H1 (cell line): ENCODE results near the gene CCDC183. TPM values are rescaled to one million over a fixed set of nuclear protein-coding genes. Genes with fewer than 3 reads are reported as not detected.

Experiments used
- CTCF ChIA-PET: fragments of 300-600 bp; sonication (Branson Sonifier 250); formaldehyde crosslinking; loops from one replicate; lab custom pipeline; 2021; ENCODE audit not compliant: partially characterized antibody; lab: Charles Lee
- POLR2A ChIA-PET: fragments of 300-600 bp; sonication (Branson Sonifier 250); formaldehyde crosslinking; loops from one replicate; lab custom pipeline; 2021; ENCODE audit warnings: inconsistent platforms; ENCODE audit not compliant: partially characterized antibody; lab: Charles Lee
- DNase-seq, 2 experiments: peaks; one replicate each; pipeline versions ENCODE4 v3.0.0 to v3.0.0-alpha.2; 2010 to 2022; ENCODE audit warnings: low spot score in 2 of 2, low read depth in 1 of 2, mixed read lengths in 1 of 2
- FAIRE-seq: peaks from 2 replicates; lab custom pipeline; 2011; peaks lifted over from hg19 to GRCh38; lab: Jason Lieb, UNC
- H2AFZ ChIP-seq: 2 replicates; pipeline ENCODE4 v1.8.1; 2012; ENCODE audit warnings: low read length, inconsistent platforms
- H2AK5ac ChIP-seq: 2 replicates; pipeline ENCODE4 v1.6.1; 2013; ENCODE audit warnings: low read depth, low read length
- H2BK120ac ChIP-seq: replicated peaks from 2 replicates; pipeline ENCODE3; 2013; ENCODE audit warnings: low read depth, low read length, inconsistent platforms
- H2BK12ac ChIP-seq: 2 replicates; pipeline ENCODE4 v1.6.1; 2013; ENCODE audit warnings: low read depth, low read length
- H2BK15ac ChIP-seq: 2 replicates; pipeline ENCODE4 v1.6.1; 2013; ENCODE audit warnings: low read length
- H2BK20ac ChIP-seq: 2 replicates; pipeline ENCODE4 v1.6.1; 2013; ENCODE audit warnings: low read length
- H2BK5ac ChIP-seq: 2 replicates; pipeline ENCODE4 v1.6.1; 2013; ENCODE audit warnings: low read depth, low read length
- H3K14ac ChIP-seq: 2 replicates; pipeline ENCODE4 v1.6.1; 2013; ENCODE audit warnings: inconsistent platforms; ENCODE audit not compliant: insufficient read length
- H3K18ac ChIP-seq: 2 replicates; pipeline ENCODE4 v1.6.1; 2013; ENCODE audit warnings: low read length; ENCODE audit errors: extremely low read depth
- H3K23ac ChIP-seq: 2 replicates; pipeline ENCODE4 v1.6.1; 2013; ENCODE audit warnings: inconsistent platforms; ENCODE audit not compliant: insufficient read length
- H3K23me2 ChIP-seq: 2 replicates; pipeline ENCODE4 v1.6.1; 2013; ENCODE audit warnings: low read depth, low read length
- H3K27ac ChIP-seq: 2 replicates; pipeline ENCODE4 v1.6.1; 2011; ENCODE audit warnings: low read depth, low read length, inconsistent platforms
- H3K27me3 ChIP-seq, 4 experiments: replicated peaks in 1 of 4; 1 replicate in 1 of 4; 2 replicates in 3 of 4; pipeline versions ENCODE4 v1.6.1 to v1.8.1; 2011 to 2013; ENCODE audit warnings: low read length in 3 of 4, mild to moderate bottlenecking in 3 of 4, inconsistent platforms in 2 of 4, mixed read lengths in 2 of 4, moderate library complexity in 1 of 4; ENCODE audit not compliant: control insufficient read depth in 3 of 4, insufficient read depth in 3 of 4; ENCODE audit errors: extremely low read depth in 1 of 4
- H3K36me3 ChIP-seq, 4 experiments: 2 replicates each; pipeline versions ENCODE4 v1.6.1 to v1.8.1; 2011 to 2013; ENCODE audit warnings: mild to moderate bottlenecking in 4 of 4, low read length in 3 of 4, moderate library complexity in 2 of 4, control low read depth in 1 of 4, inconsistent platforms in 1 of 4; ENCODE audit not compliant: insufficient read depth in 4 of 4, control insufficient read depth in 2 of 4
- H3K4ac ChIP-seq: replicated peaks from 2 replicates; pipeline ENCODE3; 2013; ENCODE audit warnings: low read length, low read depth, mixed read lengths, inconsistent platforms; ENCODE audit not compliant: insufficient read length
- H3K4me1 ChIP-seq, 4 experiments: replicated peaks in 1 of 4; 1 replicate in 1 of 4; 2 replicates in 3 of 4; pipeline versions ENCODE4 v1.6.1 to v1.8.1; 2011 to 2013; ENCODE audit warnings: low read length in 3 of 4, inconsistent platforms in 2 of 4, mixed read lengths in 1 of 4; ENCODE audit not compliant: insufficient read depth in 4 of 4, control insufficient read depth in 3 of 4
- H3K4me2 ChIP-seq, 2 experiments: 2 replicates each; pipeline versions ENCODE4 v1.6.1 to v1.8.1; 2011 to 2013; ENCODE audit warnings: low read depth in 2 of 2, low read length in 2 of 2, control low read depth in 1 of 2, inconsistent platforms in 1 of 2, mild to moderate bottlenecking in 1 of 2; ENCODE audit not compliant: insufficient read depth in 1 of 2
- H3K4me3 ChIP-seq, 4 experiments: fragments of 200-600, 300-600 bp in 1 of 4; sonication (generic), shearing (Covaris generic), sonication (Bioruptor Twin) in 1 of 4; 2 replicates each; pipeline versions ENCODE4 v1.5.1 to v1.8.1; 2011 to 2016; ENCODE audit warnings: low read length in 4 of 4, low read depth in 3 of 4, control low read depth in 2 of 4, inconsistent platforms in 2 of 4, mild to moderate bottlenecking in 2 of 4, mixed read lengths in 1 of 4, moderate library complexity in 1 of 4; ENCODE audit not compliant: insufficient read depth in 2 of 4; ENCODE audit errors: extremely low read depth in 1 of 4
- H3K56ac ChIP-seq: replicated peaks from 2 replicates; pipeline ENCODE3; 2013; ENCODE audit warnings: low read depth, mild to moderate bottlenecking, mixed read lengths, low read length, inconsistent platforms; ENCODE audit not compliant: insufficient read length
- H3K79me1 ChIP-seq: 2 replicates; pipeline ENCODE4 v1.6.1; 2013; ENCODE audit warnings: low read depth, low read length, control low read depth
- H3K79me2 ChIP-seq, 2 experiments: 2 replicates each; pipeline versions ENCODE4 v1.6.1 to v1.8.1; 2012 to 2013; ENCODE audit warnings: low read length in 2 of 2, mild to moderate bottlenecking in 2 of 2, inconsistent platforms in 1 of 2; ENCODE audit not compliant: insufficient read depth in 2 of 2, control insufficient read depth in 1 of 2
- H3K9ac ChIP-seq, 4 experiments: replicated peaks in 1 of 4; 1 replicate in 1 of 4; 2 replicates in 3 of 4; pipeline versions ENCODE4 v1.6.1 to v1.8.1; 2011 to 2013; ENCODE audit warnings: low read depth in 3 of 4, low read length in 3 of 4, control low read depth in 2 of 4, mild to moderate bottlenecking in 2 of 4, moderate library complexity in 2 of 4, inconsistent platforms in 1 of 4; ENCODE audit errors: extremely low read depth in 1 of 4
- H3K9me3 ChIP-seq, 2 experiments: 2 replicates each; pipeline versions ENCODE4 v1.6.1 to v1.8.1; 2012 to 2013; ENCODE audit warnings: mild to moderate bottlenecking in 2 of 2, moderate library complexity in 2 of 2, control low read depth in 1 of 2, inconsistent platforms in 1 of 2, low read depth in 1 of 2, low read length in 1 of 2, mixed read lengths in 1 of 2; ENCODE audit not compliant: insufficient read depth in 2 of 2
- H4K20me1 ChIP-seq, 2 experiments: replicated peaks in 1 of 2; 2 replicates each; pipeline versions ENCODE3 to v1.8.1; 2011 to 2013; ENCODE audit warnings: inconsistent platforms in 2 of 2, low read length in 2 of 2, mild to moderate bottlenecking in 1 of 2; ENCODE audit not compliant: insufficient read depth in 2 of 2, control insufficient read depth in 1 of 2
- H4K5ac ChIP-seq: 2 replicates; pipeline ENCODE4 v1.6.1; 2013; ENCODE audit warnings: low read length, low read depth, mixed read lengths, inconsistent platforms; ENCODE audit not compliant: insufficient read length
- H4K8ac ChIP-seq: 2 replicates; pipeline ENCODE4 v1.8.0; 2013; ENCODE audit warnings: mild to moderate bottlenecking, moderate library complexity, low read length, inconsistent platforms; ENCODE audit not compliant: insufficient read depth; ENCODE audit errors: extremely low read depth
- H4K91ac ChIP-seq: replicated peaks from 2 replicates; pipeline ENCODE3; 2013; ENCODE audit warnings: low read length, mixed read lengths, inconsistent platforms; ENCODE audit not compliant: insufficient read length
- ATF2 ChIP-seq: IDR thresholded peaks from 2 replicates; pipeline ENCODE4 v1.6.1; 2012; ENCODE audit warnings: low read length, inconsistent platforms
- CHD2 ChIP-seq: IDR thresholded peaks from 2 replicates; pipeline ENCODE4 v1.6.1; 2012; ENCODE audit warnings: low read length, improper control_type of control experiment
- EZH2 ChIP-seq: fragments of 200-600 bp; sonication (generic); IDR thresholded peaks from 2 replicates; pipeline ENCODE4 v1.7.1; 2012; ENCODE audit warnings: low read depth, mild to moderate bottlenecking, moderate library complexity, low read length, inconsistent platforms; ENCODE audit not compliant: severe bottlenecking
- PHF8 ChIP-seq: fragments of 200-600 bp; sonication (generic); conservative IDR thresholded peaks from 2 replicates; pipeline ENCODE4 v1.7.1; 2012; ENCODE audit warnings: low read depth, mild to moderate bottlenecking, inconsistent platforms, low read length, moderate library complexity
- POLR2A ChIP-seq, 2 experiments: IDR thresholded peaks; 1 replicate in 1 of 2; 2 replicates in 1 of 2; pipeline ENCODE4 v1.6.1; 2011; ENCODE audit warnings: low read depth in 2 of 2, low read length in 2 of 2, mild to moderate bottlenecking in 2 of 2; ENCODE audit errors: control extremely low read depth in 1 of 2
- RFX5 ChIP-seq: IDR thresholded peaks from 2 replicates; pipeline ENCODE4 v1.6.1; 2011; ENCODE audit warnings: low read depth, low read length, improper control_type of control experiment, borderline replicate concordance
- RNF2 ChIP-seq: fragments of 200-900, 300-1000 bp; sonication (generic); IDR thresholded peaks from 2 replicates; pipeline ENCODE4 v1.7.1; 2016; ENCODE audit warnings: borderline replicate concordance, low read depth, mild to moderate bottlenecking, antibody characterized with exemption, low read length; ENCODE audit not compliant: poor library complexity, severe bottlenecking; ENCODE audit errors: missing control alignments
- SP1 ChIP-seq: IDR thresholded peaks from 2 replicates; pipeline ENCODE4 v1.6.1; 2011; ENCODE audit warnings: low read depth, low read length
- USF2 ChIP-seq: IDR thresholded peaks from 2 replicates; pipeline ENCODE4 v1.6.1; 2011; ENCODE audit warnings: low read length, improper control_type of control experiment
- WGBS, 2 experiments: shearing (Covaris generic) in 1 of 2; methylation state at CpG; one replicate each; pipeline versions ENCODE4 v1.1.6 to v1.1.7; 2013 to 2015; ENCODE audit warnings: low lambda C conversion rate in 2 of 2, mixed read lengths in 2 of 2, inconsistent platforms in 1 of 2, low coverage in 1 of 2, missing lambda C conversion rate in 1 of 2; ENCODE audit not compliant: insufficient replicate concordance in 2 of 2, insufficient coverage in 1 of 2, insufficient read length in 1 of 2; ENCODE audit errors: extremely low coverage in 1 of 2, missing lambda C conversion rate in 1 of 2; 5-methylcytosine and 5-hydroxymethylcytosine counted together
- polyA plus RNA-seq, 7 experiments: library from polyadenylated mRNA; depleted of rRNA in 3 of 7; stranded (reverse) in 5 of 7; unstranded in 2 of 7; fragments of >200 nt in 5 of 7; fragments of 200-250 nt in 2 of 7; gene quantifications; 1 replicate in 5 of 7; 2 replicates in 1 of 7; 4 replicates in 1 of 7; pipeline versions ENCODE4 v1.2.1 to v1.2.3, GENCODE V29; 2011 to 2013; ENCODE audit warnings: missing spikeins in 2 of 7, mixed read lengths in 2 of 7
- total RNA-seq: library from RNA; stranded (reverse); fragmentation: NEBNext Ultra II Directional; extraction: Animal tissue kit (Norgen Biotek cat#: 25700); gene quantifications from 2 replicates; pipeline ENCODE4 v1.2.1, GENCODE V29; 2021

CCDC183 gene
- total and polyA plus RNA-seq, 2 of the 8 experiments (the other 6 are each of a cell fraction or from before 2014, with no cell fraction given): 0.51 to 1.6 TPM

DNA sequence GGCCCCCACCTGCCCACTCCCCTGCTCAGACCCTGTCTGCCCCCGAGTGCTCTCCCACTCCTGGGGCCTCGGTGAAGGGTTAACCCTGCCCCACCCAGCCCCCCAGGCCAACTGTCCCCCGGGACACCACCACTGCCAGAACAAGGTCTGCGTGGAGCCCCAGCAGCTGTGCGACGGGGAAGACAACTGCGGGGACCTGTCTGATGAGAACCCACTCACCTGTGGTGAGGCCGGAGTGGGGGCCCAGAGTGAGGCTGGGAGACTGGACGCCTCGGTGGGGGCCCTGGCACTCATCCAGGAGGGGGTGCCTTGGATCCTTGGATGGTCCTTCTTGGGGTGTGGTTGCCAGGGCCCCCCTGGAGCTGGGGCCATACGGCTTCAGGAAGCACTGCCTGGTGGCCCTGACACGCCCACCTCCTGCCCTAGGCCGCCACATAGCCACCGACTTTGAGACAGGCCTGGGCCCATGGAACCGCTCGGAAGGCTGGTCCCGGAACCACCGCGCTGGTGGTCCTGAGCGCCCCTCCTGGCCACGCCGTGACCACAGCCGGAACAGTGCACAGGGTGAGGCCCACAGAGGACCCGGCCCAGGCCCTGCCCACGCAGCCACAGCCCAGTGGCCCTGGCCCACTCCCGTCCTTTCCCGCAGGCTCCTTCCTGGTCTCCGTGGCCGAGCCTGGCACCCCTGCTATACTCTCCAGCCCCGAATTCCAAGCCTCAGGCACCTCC, 58.1 kb downstream of the CCDC183 start:
- Histone ChIP-seq H2AK5ac (no peak overlapping the region), H2BK12ac (no peak overlapping the region), H2AFZ (no peak overlapping the region), H3K56ac (no peak overlapping the region), H3K36me3 (peaks cover 0 to 7% (median 3%) of the 10 kb centered on the region in 4 experiments; a peak in 5 of 8 replicates), H4K20me1 (peaks cover 7 to 14% of the 10 kb centered on the region in 2 experiments), H3K79me1 (no peaks in the 10 kb centered on the region), H4K91ac (no peak overlapping the region), H3K4me3 (no peak overlapping the region), H2BK20ac (no peak overlapping the region), H4K8ac (no peak overlapping the region; the same call in 1 of the 2 replicates), H3K23ac (no peak overlapping the region), H2BK120ac (no peak overlapping the region), H4K5ac (no peak overlapping the region), H2BK15ac (no peak overlapping the region), H3K4me2 (no peak overlapping the region), H3K4me1 (peaks cover 0 to 10% (median 3%) of the 10 kb centered on the region in 4 experiments; a peak in 5 of 7 replicates), H3K18ac (no peak overlapping the region), H3K23me2 (peaks cover 2% of the 10 kb centered on the region; the same call in 1 of the 2 replicates), H3K9me3 (no peaks in the 10 kb centered on the region), H3K27ac (no peak overlapping the region), H3K14ac (no peak overlapping the region), H3K4ac (no peak overlapping the region), H2BK5ac (no peak overlapping the region), H3K79me2 (no peaks in the 10 kb centered on the region), H3K27me3 (no peaks in the 10 kb centered on the region), H3K9ac (no peak overlapping the region)
- WGBS, 2 experiments: 87% methylated on average over 26 of the region's 30 CpGs; no CpG with 5 or more reads in 1 of the 2 experiments
- ChIA-PET CTCF (interaction anchor here (0.7 to 1.5 kb wide), 3 partner anchors 10 to 43 kb away, joined by 3 read pairs; no protein-coding TSS in a partner anchor), POLR2A (interaction anchor here (1.1 to 16.2 kb wide), 3 partner anchors 12 to 26 kb away, joined by 3 to 248 read pairs (median 4); partner anchors contain the start of genes AJM1 and EDF1)
- DNase-seq (peak in 1 of 2 experiments; percentile 49), FAIRE-seq (no peak)
- TF ChIP-seq SP1 (no peak), EZH2 (no peak), POLR2A (IDR thresholded peaks at IDR 0.05; ENCODE audit: control extremely low read depth in 1 of 2, low read depth in 2 of 2, low read length in 2 of 2) (no peak), USF2 (no peak), RNF2 (no peak), RFX5 (no peak), PHF8 (no peak), ATF2 (no peak), CHD2 (no peak)
